CD14-positive monocyte (primary cell): ENCODE results near the gene CSNK1D. TPM values are rescaled to one million over a fixed set of nuclear protein-coding genes. Genes with fewer than 3 reads are reported as not detected.
"Not testable (repeated sequence)": the region's sequence is repeated elsewhere in the genome, so short reads cannot be mapped to it uniquely, and the experiment has no call there.

Experiments
- DNase-seq, 3 donors: peaks; one replicate each; pipeline ENCODE4 v3.0.0-alpha.2; 2011 to 2022
- H2AFZ ChIP-seq: 2 replicates; pipeline ENCODE4 v1.6.0; 2012; ENCODE audit warnings: mild to moderate bottlenecking, low read depth, low read length, inconsistent platforms; ENCODE audit not compliant: insufficient read depth, poor library complexity, severe bottlenecking
- H3K27ac ChIP-seq, 2 donors: 1 replicate in 1 of 2; 2 replicates in 1 of 2; pipeline ENCODE4 v1.5.1; 2012 to 2013; ENCODE audit warnings: low read length in 2 of 2, control low read depth in 1 of 2, inconsistent platforms in 1 of 2, low read depth in 1 of 2, mild to moderate bottlenecking in 1 of 2
- H3K27me3 ChIP-seq, 2 donors: one replicate each; pipeline versions ENCODE4 v1.6.0 to v1.6.1; 2011 to 2013; ENCODE audit warnings: low read length in 2 of 2; ENCODE audit not compliant: control insufficient read depth in 2 of 2, insufficient read depth in 2 of 2
- H3K36me3 ChIP-seq, 2 donors: replicated peaks in 1 of 2; 1 replicate in 1 of 2; 2 replicates in 1 of 2; pipeline versions ENCODE4 v1.5.1 to v1.6.1; 2012 to 2013; ENCODE audit warnings: low read length in 2 of 2, control low read depth in 1 of 2, inconsistent platforms in 1 of 2, mild to moderate bottlenecking in 1 of 2; ENCODE audit not compliant: insufficient read depth in 2 of 2, control insufficient read depth in 1 of 2
- H3K4me1 ChIP-seq, 2 donors: 1 replicate in 1 of 2; 2 replicates in 1 of 2; pipeline versions ENCODE4 v1.5.1 to v1.6.1; 2012 to 2013; ENCODE audit warnings: low read length in 2 of 2, control low read depth in 1 of 2, inconsistent platforms in 1 of 2, mild to moderate bottlenecking in 1 of 2, moderate library complexity in 1 of 2; ENCODE audit not compliant: insufficient read depth in 2 of 2, control insufficient read depth in 1 of 2
- H3K4me2 ChIP-seq: replicated peaks from 2 replicates; pipeline ENCODE3; 2012; ENCODE audit warnings: low read length, moderate library complexity, mild to moderate bottlenecking; ENCODE audit not compliant: poor library complexity, severe bottlenecking; ENCODE audit errors: extremely low read depth
- H3K4me3 ChIP-seq, 3 experiments: fragments of 200-600 bp in 1 of 3; sonication (generic) in 1 of 3; replicated peaks in 1 of 3; 1 replicate in 2 of 3; 2 replicates in 1 of 3; pipeline ENCODE4 v1.5.1; 2011 to 2013; ENCODE audit warnings: low read length in 3 of 3, mild to moderate bottlenecking in 3 of 3, control low read depth in 2 of 3, low read depth in 2 of 3, inconsistent platforms in 1 of 3, moderate library complexity in 1 of 3
- H3K79me2 ChIP-seq: 2 replicates; pipeline ENCODE4 v1.6.0; 2012; ENCODE audit warnings: mild to moderate bottlenecking, control low read depth, inconsistent platforms, low read length, moderate library complexity; ENCODE audit not compliant: insufficient read depth
- H3K9ac ChIP-seq: 2 replicates; pipeline ENCODE4 v1.6.0; 2017; ENCODE audit warnings: low read length, mild to moderate bottlenecking; ENCODE audit not compliant: insufficient read depth, poor library complexity, severe bottlenecking
- H3K9me3 ChIP-seq, 2 donors: replicated peaks in 1 of 2; 1 replicate in 1 of 2; 2 replicates in 1 of 2; pipeline versions ENCODE4 v1.5.1 to v1.6.1; 2012 to 2013; ENCODE audit warnings: low read length in 2 of 2, control low read depth in 1 of 2; ENCODE audit not compliant: control insufficient read depth in 1 of 2, insufficient read depth in 1 of 2
- H4K20me1 ChIP-seq: 2 replicates; pipeline ENCODE4 v1.6.0; 2012; ENCODE audit warnings: mild to moderate bottlenecking, low read length, control low read depth, moderate library complexity; ENCODE audit not compliant: insufficient read depth
- H3K27ac Mint-ChIP-seq, 7 donors: one replicate each; pipeline ENCODE4 v1.8.0; 2020; ENCODE audit warnings: mild to moderate bottlenecking in 7 of 7, mixed read lengths in 7 of 7, moderate library complexity in 6 of 7, inconsistent platforms in 2 of 7
- H3K27me3 Mint-ChIP-seq, 3 donors: one replicate each; pipeline ENCODE4 v1.8.0; 2021 to 2022; ENCODE audit warnings: low read depth in 3 of 3, mild to moderate bottlenecking in 3 of 3, mixed read lengths in 3 of 3, moderate library complexity in 3 of 3, inconsistent platforms in 1 of 3
- H3K36me3 Mint-ChIP-seq, 2 donors: one replicate each; pipeline ENCODE4 v1.8.0; 2020; ENCODE audit warnings: mixed read lengths in 2 of 2, inconsistent platforms in 1 of 2, mild to moderate bottlenecking in 1 of 2
- H3K4me1 Mint-ChIP-seq: one replicate; pipeline ENCODE4 v1.8.0; 2020; ENCODE audit warnings: mild to moderate bottlenecking, mixed read lengths
- H3K4me3 Mint-ChIP-seq, 2 donors: one replicate each; pipeline ENCODE4 v1.8.0; 2020; ENCODE audit warnings: mild to moderate bottlenecking in 2 of 2, mixed read lengths in 2 of 2, moderate library complexity in 1 of 2
- H3K9me3 Mint-ChIP-seq, 7 donors: one replicate each; pipeline ENCODE4 v1.8.0; 2020 to 2022; ENCODE audit warnings: mixed read lengths in 7 of 7, mild to moderate bottlenecking in 6 of 7, moderate library complexity in 6 of 7, inconsistent platforms in 2 of 7
- WGBS: methylation state at CpG from one replicate; pipeline ENCODE4 v1.1.5; 2013; ENCODE audit warnings: missing lambda C conversion rate; ENCODE audit not compliant: insufficient coverage; 5-methylcytosine and 5-hydroxymethylcytosine counted together
- intact Hi-C, 2 donors: fragments of 100-400 bp; cut with micrococcal nuclease; formaldehyde crosslinking; loops; one replicate each; pipeline versions ENCODE4 v1.15.0 to v1.15.1; 2023
- polyA plus RNA-seq, 3 donors: library from polyadenylated mRNA; depleted of rRNA in 1 of 3; unstranded in 2 of 3; stranded (reverse) in 1 of 3; fragments of 300-500 nt in 2 of 3; fragments of >200 nt in 1 of 3; fragmentation: Illumina TruSeq in 2 of 3; gene quantifications; 1 replicate in 2 of 3; 2 replicates in 1 of 3; pipeline ENCODE4 v1.2.3, GENCODE V29; 2012 to 2021
- TF ChIP-seq, protein P1 (sequence below): fragments of 200-600 bp; IDR thresholded peaks from one replicate; pipeline ENCODE4 v1.8.0; 2022; ENCODE audit warnings: antibody characterized with exemption, mild to moderate bottlenecking

Gene CSNK1D
- polyA plus RNA-seq, 3 donors: 47.0 to 299 (median 60.9) TPM

DNA sequence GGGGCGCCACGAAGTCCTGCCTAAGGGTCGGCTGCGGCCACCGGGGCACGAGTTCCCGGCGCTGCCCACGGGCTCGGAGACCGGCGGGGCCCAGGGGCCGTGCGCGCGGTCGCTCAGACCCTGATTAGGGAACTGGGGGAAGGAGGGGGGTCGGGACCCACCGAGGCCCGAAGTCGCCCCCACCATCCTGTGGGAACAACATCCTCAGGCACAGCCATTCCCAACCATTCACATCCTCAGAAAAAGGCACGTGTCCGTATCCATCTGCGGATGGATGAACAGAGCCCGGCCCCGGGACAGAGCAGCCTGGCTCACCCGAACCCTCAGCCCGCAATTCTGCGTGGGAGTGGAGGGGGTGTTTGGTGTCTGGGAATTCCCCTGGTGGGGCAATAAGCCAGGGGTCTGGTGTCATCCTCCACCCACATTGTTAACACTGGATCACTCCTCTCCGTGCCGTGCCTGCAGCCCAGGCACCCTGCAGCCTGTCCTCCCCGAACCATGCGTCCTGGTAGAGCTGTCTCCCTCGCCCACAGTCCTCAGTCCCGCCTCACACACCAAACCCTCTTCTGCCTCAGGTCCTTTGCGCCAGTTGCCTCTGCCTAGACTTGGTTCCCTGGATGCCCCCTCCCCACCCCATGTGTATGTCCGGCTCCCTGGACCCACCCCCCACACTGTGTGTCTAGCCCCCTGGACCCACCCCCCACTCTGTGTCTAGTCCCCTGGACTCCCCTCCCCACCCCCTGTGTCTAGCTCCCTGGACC, 60.1 kb downstream of the CSNK1D start:
- Mint-ChIP-seq H3K4me3 (peak overlapping the region; percentile 61 to 76), H3K27me3 (peaks cover 0 to 1% (median 0%) of the 10 kb centered on the region in 3 donors), H3K36me3 (peaks cover 0 to under 1% of the 10 kb centered on the region in 2 donors), H3K4me1 (peaks cover 50% of the 10 kb centered on the region), H3K27ac (peak overlapping the region in 6 of 7 donors; percentile 75 to 90 (median 83)), H3K9me3 (peaks cover 0 to 2% (median 0%) of the 10 kb centered on the region in 7 donors)
- no peaks in the 10 kb centered on the region for H3K36me3 ChIP-seq
- peak overlapping the region; percentile 92 for H3K4me2 ChIP-seq
- no peaks in the 10 kb centered on the region for H3K9me3 ChIP-seq
- TF ChIP-seq, protein P1, sequence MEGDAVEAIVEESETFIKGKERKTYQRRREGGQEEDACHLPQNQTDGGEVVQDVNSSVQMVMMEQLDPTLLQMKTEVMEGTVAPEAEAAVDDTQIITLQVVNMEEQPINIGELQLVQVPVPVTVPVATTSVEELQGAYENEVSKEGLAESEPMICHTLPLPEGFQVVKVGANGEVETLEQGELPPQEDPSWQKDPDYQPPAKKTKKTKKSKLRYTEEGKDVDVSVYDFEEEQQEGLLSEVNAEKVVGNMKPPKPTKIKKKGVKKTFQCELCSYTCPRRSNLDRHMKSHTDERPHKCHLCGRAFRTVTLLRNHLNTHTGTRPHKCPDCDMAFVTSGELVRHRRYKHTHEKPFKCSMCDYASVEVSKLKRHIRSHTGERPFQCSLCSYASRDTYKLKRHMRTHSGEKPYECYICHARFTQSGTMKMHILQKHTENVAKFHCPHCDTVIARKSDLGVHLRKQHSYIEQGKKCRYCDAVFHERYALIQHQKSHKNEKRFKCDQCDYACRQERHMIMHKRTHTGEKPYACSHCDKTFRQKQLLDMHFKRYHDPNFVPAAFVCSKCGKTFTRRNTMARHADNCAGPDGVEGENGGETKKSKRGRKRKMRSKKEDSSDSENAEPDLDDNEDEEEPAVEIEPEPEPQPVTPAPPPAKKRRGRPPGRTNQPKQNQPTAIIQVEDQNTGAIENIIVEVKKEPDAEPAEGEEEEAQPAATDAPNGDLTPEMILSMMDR: no peak
- peak overlapping the region; percentile 82 for H2AFZ ChIP-seq
- H3K79me2 ChIP-seq: peaks cover 14% of the 10 kb centered on the region
- DNase-seq: peak; percentile 64 to 81 (median 65)
- H4K20me1 ChIP-seq: no peaks in the 10 kb centered on the region
- H3K4me3 ChIP-seq: peak overlapping the region; percentile 36 to 82 (median 65)
- peak overlapping the region in 1 of 2 donors; percentile 79 for H3K27ac ChIP-seq
- peaks cover 60 to 68% of the 10 kb centered on the region in 2 donors for H3K4me1 ChIP-seq
- no peaks in the 10 kb centered on the region for H3K27me3 ChIP-seq
- intact Hi-C loops: no loop called here
- 38% methylated on average over 11 of the region's 37 CpGs for WGBS
- H3K9ac ChIP-seq: peak overlapping the region; percentile 91

DNA sequence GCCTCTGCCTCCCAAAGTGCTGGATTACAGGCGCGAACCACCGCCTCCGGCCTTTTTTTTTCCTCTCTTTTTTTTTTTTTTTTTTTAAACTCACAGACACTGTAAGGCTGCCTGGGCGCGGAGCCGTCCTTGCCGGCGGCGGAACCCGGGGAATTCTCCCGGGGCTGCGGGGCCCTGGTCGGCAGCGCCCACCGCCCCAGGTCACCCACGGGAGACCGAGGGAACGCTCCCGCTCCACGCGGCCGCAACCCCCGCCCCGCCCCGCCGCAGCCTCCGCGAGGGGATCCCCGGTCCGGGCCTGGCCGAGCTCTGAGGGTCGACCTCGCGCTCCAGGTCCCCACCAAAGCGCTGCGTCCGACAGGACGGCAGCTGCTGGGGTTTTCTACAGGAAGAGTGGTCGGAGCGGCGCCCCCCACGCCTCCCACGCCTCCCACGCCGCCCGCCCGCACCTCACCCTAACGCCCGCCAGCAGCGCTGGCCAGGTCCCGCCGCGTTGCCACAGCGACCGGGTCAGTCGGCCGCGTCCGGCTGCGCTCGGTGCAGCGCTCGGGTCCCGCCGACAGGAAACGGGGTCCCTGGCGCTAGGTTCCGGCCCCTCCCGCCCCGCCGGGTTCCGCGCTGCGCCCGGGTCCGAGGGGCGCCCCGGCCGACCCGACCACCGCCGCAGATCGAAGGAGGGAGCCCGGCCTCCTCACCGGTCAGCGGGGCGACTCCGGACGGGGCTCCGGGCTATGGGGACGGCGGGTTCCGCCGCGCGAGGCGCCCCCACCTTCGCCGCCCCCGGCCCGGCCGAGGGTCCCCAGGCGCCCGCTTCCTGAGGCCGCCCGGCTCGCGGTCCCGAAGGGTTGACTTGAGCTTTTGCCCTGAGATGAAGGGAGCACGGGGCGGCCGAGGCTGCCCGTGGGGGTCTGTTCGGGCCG, 60.9 kb downstream of the CSNK1D start, which contains the start of gene CCDC57:
CCDC57 (minus strand) TSS at position 512 of the 920 bp plus-strand sequence. CDS start 10,898 bp downstream, outside the sequence.
- TF ChIP-seq, protein P1: no peak
- intact Hi-C loops: no loop called here
- peak within 1 kb of the TSS in 1 of 2 donors; percentile 79 for H3K27ac ChIP-seq

GRCh38 chr17:82210655-82211054, 62.8 kb downstream of the CSNK1D start:
- H3K27ac ChIP-seq, H4K20me1 ChIP-seq, H2AFZ ChIP-seq, H3K27ac Mint-ChIP-seq, H3K4me3 ChIP-seq, H3K4me2 ChIP-seq, H3K79me2 ChIP-seq, DNase-seq, H3K27me3 ChIP-seq, H3K9ac ChIP-seq, H3K9me3 Mint-ChIP-seq, H3K27me3 Mint-ChIP-seq, H3K9me3 ChIP-seq, H3K36me3 Mint-ChIP-seq, H3K4me3 Mint-ChIP-seq, H3K36me3 ChIP-seq, intact Hi-C loops: not testable (repeated sequence)
- H3K4me1 ChIP-seq: peaks cover 44 to 53% of the 10 kb centered on the region in 2 donors
- H3K4me1 Mint-ChIP-seq: peaks cover 40% of the 10 kb centered on the region
- no CpG with 5 or more reads among the region's 11 CpGs for WGBS

More for the DNA sequence above, 60.9 kb downstream of the CSNK1D start, which contains the start of gene CCDC57:
- peaks cover 9% of the 10 kb centered on the region for H3K79me2 ChIP-seq
- peak within 1 kb of the TSS; percentile 91 for H3K9ac ChIP-seq
- H3K4me3 ChIP-seq: peak within 1 kb of the TSS; percentile 45 to 82 (median 65)
- peaks cover 52 to 60% of the 10 kb centered on the region in 2 donors for H3K4me1 ChIP-seq
- H2AFZ ChIP-seq: peak within 1 kb of the TSS; percentile 82
- peak within 1 kb of the TSS; percentile 92 for H3K4me2 ChIP-seq
- peaks cover 2% of the 10 kb centered on the region in 2 donors for H3K36me3 Mint-ChIP-seq
- peaks cover 0 to 1% (median 0%) of the 10 kb centered on the region in 3 donors for H3K27me3 Mint-ChIP-seq
- H3K36me3 ChIP-seq: no peaks in the 10 kb centered on the region
- H3K9me3 Mint-ChIP-seq: peaks cover 0 to 2% (median 0%) of the 10 kb centered on the region in 7 donors
- peaks cover 45% of the 10 kb centered on the region for H3K4me1 Mint-ChIP-seq
- no peaks in the 10 kb centered on the region for H3K9me3 ChIP-seq
- H3K27me3 ChIP-seq: no peaks in the 10 kb centered on the region
- H3K4me3 Mint-ChIP-seq: peak within 1 kb of the TSS; percentile 72 to 76
- DNase-seq: peak; percentile 72 to 77 (median 74)
- peak within 1 kb of the TSS in 6 of 7 donors; percentile 75 to 90 (median 83) for H3K27ac Mint-ChIP-seq
- WGBS: under 1% methylated on average over 116 of the region's 116 CpGs
- no peaks in the 10 kb centered on the region for H4K20me1 ChIP-seq
